Natural killer cell (primary cell): ENCODE measurements around the gene RYR3. TPM values are rescaled to one million over a fixed set of nuclear protein-coding genes. Genes with fewer than 3 reads are reported as not detected.

ENCODE experiments used
- ATAC-seq, 3 donors: fragments of 150-1000 bp in 2 of 3; fragments of 200-7000 bp in 1 of 3; cut with Tn5 transposase; 1 replicate in 1 of 3; 2 replicates in 2 of 3; pipeline ENCODE4 v1.10.0; 2021; ENCODE audit warnings: mild to moderate bottlenecking in 2 of 3, moderate library complexity in 2 of 3
- DNase-seq, 2 donors: peaks; one replicate each; pipeline versions ENCODE4 v3.0.0 to v3.0.0-alpha.2; 2013 to 2021; ENCODE audit warnings: mixed read lengths in 1 of 2
- H3K27ac ChIP-seq: one replicate; pipeline ENCODE4 v1.5.1; 2013; ENCODE audit warnings: mild to moderate bottlenecking, low read length
- H3K27me3 ChIP-seq: one replicate; pipeline ENCODE4 v1.6.1; 2013; ENCODE audit warnings: low read length; ENCODE audit not compliant: control insufficient read depth, insufficient read depth
- H3K36me3 ChIP-seq: one replicate; pipeline ENCODE4 v1.6.1; 2013; ENCODE audit warnings: low read length; ENCODE audit not compliant: control insufficient read depth, insufficient read depth
- H3K4me1 ChIP-seq: one replicate; pipeline ENCODE4 v1.6.1; 2013; ENCODE audit warnings: low read length; ENCODE audit not compliant: control insufficient read depth, insufficient read depth
- H3K4me3 ChIP-seq: one replicate; pipeline ENCODE4 v1.5.1; 2013; ENCODE audit warnings: low read length
- H3K9me3 ChIP-seq: one replicate; pipeline ENCODE4 v1.6.1; 2013; ENCODE audit warnings: low read length; ENCODE audit not compliant: control insufficient read depth, insufficient read depth
- H3K27ac Mint-ChIP-seq, 2 donors: one replicate each; pipeline ENCODE4 v1.8.0; 2022; ENCODE audit warnings: mild to moderate bottlenecking in 2 of 2, mixed read lengths in 2 of 2, moderate library complexity in 1 of 2
- H3K27me3 Mint-ChIP-seq, 2 donors: one replicate each; pipeline ENCODE4 v1.8.0; 2022; ENCODE audit warnings: low read depth in 2 of 2, mixed read lengths in 2 of 2
- H3K36me3 Mint-ChIP-seq: one replicate; pipeline ENCODE4 v1.8.0; 2022; ENCODE audit warnings: mixed read lengths
- H3K4me1 Mint-ChIP-seq, 2 donors: one replicate each; pipeline ENCODE4 v1.8.0; 2022; ENCODE audit warnings: mixed read lengths in 2 of 2
- H3K4me3 Mint-ChIP-seq: one replicate; pipeline ENCODE4 v1.8.0; 2022; ENCODE audit warnings: mild to moderate bottlenecking, moderate library complexity, mixed read lengths
- H3K9me3 Mint-ChIP-seq, 2 donors: one replicate each; pipeline ENCODE4 v1.8.0; 2022; ENCODE audit warnings: mixed read lengths in 2 of 2
- WGBS: methylation state at CpG from one replicate; pipeline ENCODE4 v1.1.7; 2013; ENCODE audit warnings: missing lambda C conversion rate; ENCODE audit not compliant: insufficient coverage; 5-methylcytosine and 5-hydroxymethylcytosine counted together
- intact Hi-C: fragments of 100-400 bp; cut with micrococcal nuclease; formaldehyde crosslinking; loops from one replicate; pipeline ENCODE4 v1.14.2; 2022
- total RNA-seq, 4 donors: library from RNA; stranded (reverse); fragments of 120-200 nt in 1 of 4; gene quantifications; one replicate each; pipeline versions ENCODE4 v1.2.3 to v1.2.4, GENCODE V29; 2013 to 2022
- TF ChIP-seq, protein P1 (sequence below): fragments of 200-600 bp; IDR thresholded peaks from one replicate; pipeline ENCODE4 v1.8.0; 2022; ENCODE audit warnings: antibody characterized with exemption

Gene RYR3
- total RNA-seq, 3 donors from 2014 or later (not counting 1 experiment from before 2014, with no cell fraction given): 0.09 to 6.2 TPM; not detected in 1

DNA sequence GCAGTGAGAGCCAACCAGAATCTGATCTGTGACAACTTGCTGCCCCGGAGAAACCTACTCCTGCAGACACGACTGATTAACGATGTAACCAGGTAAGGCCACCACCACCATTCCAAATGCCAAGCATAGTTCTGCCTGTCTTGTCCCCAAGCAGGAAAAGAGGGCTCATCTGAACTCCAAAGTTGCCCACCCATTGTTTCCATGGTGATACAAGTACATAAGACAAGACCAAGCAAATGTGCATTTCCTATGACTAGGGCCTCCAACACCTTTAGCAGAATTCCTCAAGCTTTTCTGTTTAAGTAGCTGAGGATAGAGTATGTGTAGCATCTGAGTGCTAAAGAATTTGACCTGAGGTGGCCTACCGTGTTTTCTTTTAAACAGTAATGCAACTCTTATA lies 290.7 kb downstream of the RYR3 start:
- DNase-seq (no peak), ATAC-seq (no peak)
- Mint-ChIP-seq H3K36me3 (no peaks in the 10 kb centered on the region), H3K27me3 (no peaks in the 10 kb centered on the region), H3K4me1 (no peaks in the 10 kb centered on the region), H3K27ac (no peak overlapping the region), H3K4me3 (no peak overlapping the region), H3K9me3 (no peaks in the 10 kb centered on the region)
- H3K9me3 ChIP-seq: no peaks in the 10 kb centered on the region
- H3K27me3 ChIP-seq: no peaks in the 10 kb centered on the region
- no peak overlapping the region for H3K4me3 ChIP-seq
- WGBS: 91% methylated on average over 3 of the region's 4 CpGs
- H3K4me1 ChIP-seq: no peaks in the 10 kb centered on the region
- intact Hi-C loops: no loop called here
- TF ChIP-seq, protein P1, sequence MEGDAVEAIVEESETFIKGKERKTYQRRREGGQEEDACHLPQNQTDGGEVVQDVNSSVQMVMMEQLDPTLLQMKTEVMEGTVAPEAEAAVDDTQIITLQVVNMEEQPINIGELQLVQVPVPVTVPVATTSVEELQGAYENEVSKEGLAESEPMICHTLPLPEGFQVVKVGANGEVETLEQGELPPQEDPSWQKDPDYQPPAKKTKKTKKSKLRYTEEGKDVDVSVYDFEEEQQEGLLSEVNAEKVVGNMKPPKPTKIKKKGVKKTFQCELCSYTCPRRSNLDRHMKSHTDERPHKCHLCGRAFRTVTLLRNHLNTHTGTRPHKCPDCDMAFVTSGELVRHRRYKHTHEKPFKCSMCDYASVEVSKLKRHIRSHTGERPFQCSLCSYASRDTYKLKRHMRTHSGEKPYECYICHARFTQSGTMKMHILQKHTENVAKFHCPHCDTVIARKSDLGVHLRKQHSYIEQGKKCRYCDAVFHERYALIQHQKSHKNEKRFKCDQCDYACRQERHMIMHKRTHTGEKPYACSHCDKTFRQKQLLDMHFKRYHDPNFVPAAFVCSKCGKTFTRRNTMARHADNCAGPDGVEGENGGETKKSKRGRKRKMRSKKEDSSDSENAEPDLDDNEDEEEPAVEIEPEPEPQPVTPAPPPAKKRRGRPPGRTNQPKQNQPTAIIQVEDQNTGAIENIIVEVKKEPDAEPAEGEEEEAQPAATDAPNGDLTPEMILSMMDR: no peak
- no peak overlapping the region for H3K27ac ChIP-seq
- H3K36me3 ChIP-seq: no peaks in the 10 kb centered on the region

DNA sequence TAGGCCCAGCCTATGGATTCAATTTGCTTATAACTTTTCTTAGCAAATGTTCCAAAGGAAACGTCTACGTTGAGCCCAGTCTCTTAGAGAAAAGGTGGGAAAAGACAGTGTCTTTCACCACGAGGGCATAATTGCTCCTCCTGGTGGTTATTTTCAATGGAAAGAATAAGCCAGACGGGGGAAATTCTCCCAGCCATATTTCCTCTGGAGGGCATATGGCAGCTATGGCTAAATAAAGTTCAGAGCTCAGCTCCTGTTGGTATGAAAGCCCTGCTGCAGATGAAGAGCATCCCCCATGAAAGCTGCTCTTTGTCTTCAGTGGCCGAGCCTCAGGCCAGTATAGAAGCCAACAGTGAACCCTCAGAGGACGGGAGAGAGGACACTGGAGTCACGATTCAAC lies 297.9 kb downstream of the RYR3 start:
- Histone ChIP-seq H3K27me3 (no peaks in the 10 kb centered on the region), H3K4me3 (no peak overlapping the region), H3K36me3 (no peaks in the 10 kb centered on the region), H3K4me1 (no peaks in the 10 kb centered on the region), H3K9me3 (no peaks in the 10 kb centered on the region), H3K27ac (no peak overlapping the region)
- Mint-ChIP-seq H3K4me1 (no peaks in the 10 kb centered on the region), H3K36me3 (no peaks in the 10 kb centered on the region), H3K4me3 (no peak overlapping the region), H3K27ac (no peak overlapping the region), H3K9me3 (no peaks in the 10 kb centered on the region), H3K27me3 (no peaks in the 10 kb centered on the region)
- 81% methylated on average over 7 of the region's 7 CpGs for WGBS
- no peak for DNase-seq
- intact Hi-C loops: no loop called here
- TF ChIP-seq, protein P1: no peak
- ATAC-seq: no peak

- intact Hi-C loops: no loop called here
- no peak overlapping the region for H3K27ac ChIP-seq
- no peak overlapping the region for H3K4me3 Mint-ChIP-seq
- no peaks in the 10 kb centered on the region for H3K36me3 Mint-ChIP-seq
- WGBS: 87% methylated on average over 10 of the region's 10 CpGs
- no peak overlapping the region for H3K27ac Mint-ChIP-seq
- no peaks in the 10 kb centered on the region for H3K4me1 ChIP-seq
- peaks cover 0 to 5% of the 10 kb centered on the region in 2 donors for H3K27me3 Mint-ChIP-seq
- no peak for ATAC-seq
- no peaks in the 10 kb centered on the region for H3K9me3 Mint-ChIP-seq
- H3K4me3 ChIP-seq: no peak overlapping the region
- no peaks in the 10 kb centered on the region for H3K27me3 ChIP-seq
- no peak for DNase-seq
- no peaks in the 10 kb centered on the region for H3K4me1 Mint-ChIP-seq
- TF ChIP-seq, protein P1: no peak
- H3K9me3 ChIP-seq: no peaks in the 10 kb centered on the region
- H3K36me3 ChIP-seq: no peaks in the 10 kb centered on the region
Observed at GRCh38 chr15:33612721-33613304, 302.0 kb downstream of the RYR3 start.

DNA sequence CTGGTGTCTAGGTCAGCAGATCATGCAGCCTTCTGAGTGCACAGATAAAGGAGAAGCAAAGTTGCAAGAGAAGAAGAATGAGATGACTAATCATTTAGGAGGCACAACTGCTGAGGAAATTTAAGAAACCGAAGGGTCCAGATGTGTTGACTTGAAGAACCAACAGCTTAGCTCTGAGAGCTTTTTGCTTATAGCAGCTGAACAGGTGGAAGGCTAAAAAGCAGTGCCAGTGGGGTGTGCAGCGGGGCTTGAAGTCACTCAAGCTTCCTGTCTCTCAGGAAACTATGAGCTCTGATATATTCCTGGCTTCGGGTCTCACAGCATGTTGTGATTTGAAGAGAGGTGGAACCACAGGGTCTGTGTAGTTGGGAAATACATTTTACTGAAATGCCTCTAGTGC lies 305.7 kb downstream of the RYR3 start:
- Mint-ChIP-seq H3K36me3 (no peaks in the 10 kb centered on the region), H3K27me3 (peaks cover 5 to 8% of the 10 kb centered on the region in 2 donors), H3K9me3 (no peaks in the 10 kb centered on the region), H3K4me1 (no peaks in the 10 kb centered on the region), H3K4me3 (no peak overlapping the region), H3K27ac (no peak overlapping the region)
- WGBS: 5% methylated on average over 3 of the region's 3 CpGs
- no peak for DNase-seq
- Histone ChIP-seq H3K4me1 (no peaks in the 10 kb centered on the region), H3K9me3 (no peaks in the 10 kb centered on the region), H3K27me3 (no peaks in the 10 kb centered on the region), H3K4me3 (no peak overlapping the region), H3K36me3 (no peaks in the 10 kb centered on the region), H3K27ac (no peak overlapping the region)
- TF ChIP-seq, protein P1: no peak
- intact Hi-C loops: no loop called here
- no peak for ATAC-seq
